Suprapubic skin (tissue), 4 donors: Measurements from ENCODE around the gene EMC7. TPM values are rescaled to one million over a fixed set of nuclear protein-coding genes. Genes with fewer than 3 reads are reported as not detected.
A peak's percentile ranks its signal among the peaks of the same experiment; 100 is the strongest.

Experiments used
- DNase-seq, 2 donors: peaks; one replicate each; pipeline ENCODE4 v3.0.0-alpha.2; 2019; ENCODE audit warnings: low spot score in 2 of 2
- H3K27ac ChIP-seq: fragments of 200-600 bp; sonication (generic); one replicate; pipeline ENCODE4 v1.5.1; 2019
- H3K27me3 ChIP-seq: fragments of 200-600 bp; sonication (generic); one replicate; pipeline ENCODE4 v1.5.1; 2019
- H3K36me3 ChIP-seq: fragments of 200-600 bp; sonication (generic); one replicate; pipeline ENCODE4 v1.5.1; 2019
- H3K4me1 ChIP-seq: fragments of 200-600 bp; sonication (generic); one replicate; pipeline ENCODE4 v1.5.1; 2019
- H3K4me3 ChIP-seq: fragments of 200-600 bp; sonication (generic); one replicate; pipeline ENCODE4 v1.5.1; 2019; ENCODE audit warnings: mild to moderate bottlenecking
- H3K9me3 ChIP-seq: fragments of 200-600 bp; sonication (generic); one replicate; pipeline ENCODE4 v1.5.1; 2019
- EP300 ChIP-seq: sonication (generic); formaldehyde crosslinking; IDR thresholded peaks from one replicate; pipeline ENCODE4 v1.6.1; 2017; ENCODE audit warnings: antibody characterized with exemption
- POLR2A ChIP-seq, 2 donors: fragments of 450-650 bp; IDR thresholded peaks; one replicate each; pipeline ENCODE4 v1.6.1; 2017; ENCODE audit warnings: antibody characterized with exemption in 2 of 2, mild to moderate bottlenecking in 2 of 2, moderate library complexity in 2 of 2
- WGBS: methylation state at CpG from one replicate; pipeline ENCODE4 v1.1.5; 2018; 5-methylcytosine and 5-hydroxymethylcytosine counted together
- total RNA-seq, 4 donors: library from RNA; depleted of rRNA; stranded (reverse); fragments of >200 nt; gene quantifications; one replicate each; pipeline ENCODE4 v1.1.0, GENCODE V29; 2016

The EMC7 gene
- total RNA-seq, 4 donors from 2014 or later = 25.8 to 44.8 (median 31.9) TPM

DNA sequence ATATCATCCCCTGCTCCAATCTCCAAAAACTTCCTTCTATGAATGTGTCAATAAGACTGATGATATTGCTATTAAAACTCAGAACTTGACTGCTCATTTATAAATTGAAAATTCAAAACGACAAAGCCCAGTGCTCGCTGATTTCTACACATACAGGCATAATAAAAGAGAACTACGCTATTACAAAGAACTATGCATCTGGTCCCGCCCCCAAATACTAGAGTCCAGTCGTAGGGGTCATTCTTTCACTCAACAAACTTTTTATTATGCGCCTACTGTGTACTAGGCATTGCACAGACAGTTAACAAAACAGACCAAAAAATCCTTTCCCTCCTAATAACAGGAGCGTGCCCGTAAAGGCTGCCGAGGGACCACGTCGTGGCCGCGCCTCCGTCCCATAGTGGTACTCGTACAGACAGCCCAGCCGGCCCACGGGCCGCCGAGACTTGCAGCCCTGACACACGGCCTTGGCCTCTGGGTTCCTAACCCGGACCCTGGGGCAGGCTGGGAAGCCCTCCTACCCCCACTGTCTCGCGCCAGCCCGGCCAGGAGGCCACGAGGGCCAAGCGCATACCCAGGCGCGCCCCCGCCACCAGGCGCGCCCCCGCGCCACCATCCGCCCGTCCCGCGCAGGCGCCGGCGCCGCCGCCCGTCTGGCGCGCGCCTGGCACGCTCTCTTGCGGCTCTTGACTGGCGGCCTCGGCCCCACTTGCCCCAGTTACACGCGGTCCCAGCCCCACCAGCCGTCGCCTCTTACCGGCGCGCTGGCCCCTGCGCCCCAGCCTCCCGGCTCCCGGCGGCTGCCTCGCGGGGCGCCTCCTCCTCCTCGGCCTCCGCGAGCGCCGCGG is 63.4 kb downstream of the EMC7 start:
- H3K4me3 ChIP-seq = peak overlapping the region; percentile 87
- H3K27me3 ChIP-seq = no peaks in the 10 kb centered on the region
- TF ChIP-seq EP300 = no peak
- peak in 1 of 2 donors; percentile 37 for TF ChIP-seq POLR2A (IDR thresholded peaks at IDR 0.05)
- DNase-seq = peak; percentile 80 to 85
- H3K4me1 ChIP-seq = peaks cover 22% of the 10 kb centered on the region
- H3K27ac ChIP-seq = peak overlapping the region; percentile 97
- H3K36me3 ChIP-seq = no peaks in the 10 kb centered on the region
- H3K9me3 ChIP-seq = no peaks in the 10 kb centered on the region
- 2% methylated on average over 29 of the region's 70 CpGs for WGBS

Other genes starting within 250 kb of the EMC7 start
- gene CHRM5, start 133.4 kb downstream of the EMC7 start, total RNA-seq = not detected
- 10 to 100 TPM in 3 of 4 donors, 1 to 10 TPM in 1; 5.9 to 14.8 (median 13.5) TPM for gene AVEN, start 62.7 kb downstream of the EMC7 start, total RNA-seq
- gene PGBD4, start 221 bp upstream of the EMC7 start, total RNA-seq = 1 to 10 TPM in 3 of 4 donors, under 1 TPM in 1; 0.83 to 2.3 (median 1.4) TPM
- 100 to 1,000 TPM in 1 of 4 donors, 10 to 100 TPM in 3; 42.6 to 109 (median 47.8) TPM for gene KATNBL1, start 108.2 kb upstream of the EMC7 start, total RNA-seq
- gene EMC4, start 123.2 kb upstream of the EMC7 start, total RNA-seq = 100 to 1,000 TPM; 101 to 155 (median 120) TPM
- gene SLC12A6, start 235.9 kb upstream of the EMC7 start, total RNA-seq = 10 to 100 TPM; 18.3 to 78.9 (median 35.9) TPM
- gene NOP10, start 241.3 kb upstream of the EMC7 start, total RNA-seq = 100 to 1,000 TPM in 3 of 4 donors, 10 to 100 TPM in 1; 88.9 to 196 (median 133) TPM
- gene NUTM1, start 241.5 kb upstream of the EMC7 start, total RNA-seq = under 1 TPM in 1 of 4 donors, not detected in 3; 0.10 TPM